ENCODE data around the gene BTBD16.

BTBD16 gene

GRCh38 chr10:122296363-122297120 is 25.4 kb downstream of the BTBD16 start:
- no peaks in the 10 kb centered on the region for H3K36me3 ChIP-seq (ENCODE audit: low read depth)
- no peaks in the 10 kb centered on the region for H3K9me3 ChIP-seq (ENCODE audit: severe bottlenecking)
- DNase-seq (ENCODE audit: low spot score): no peak
- no peak for ATAC-seq (ENCODE audit: low read depth)
- H3K4me3 ChIP-seq (ENCODE audit: severe bottlenecking): no peak overlapping the region
- peaks cover 26% of the 10 kb centered on the region for H3K4me1 ChIP-seq (ENCODE audit: insufficient read depth, poor library complexity, severe bottlenecking)
- TF ChIP-seq, protein P1, sequence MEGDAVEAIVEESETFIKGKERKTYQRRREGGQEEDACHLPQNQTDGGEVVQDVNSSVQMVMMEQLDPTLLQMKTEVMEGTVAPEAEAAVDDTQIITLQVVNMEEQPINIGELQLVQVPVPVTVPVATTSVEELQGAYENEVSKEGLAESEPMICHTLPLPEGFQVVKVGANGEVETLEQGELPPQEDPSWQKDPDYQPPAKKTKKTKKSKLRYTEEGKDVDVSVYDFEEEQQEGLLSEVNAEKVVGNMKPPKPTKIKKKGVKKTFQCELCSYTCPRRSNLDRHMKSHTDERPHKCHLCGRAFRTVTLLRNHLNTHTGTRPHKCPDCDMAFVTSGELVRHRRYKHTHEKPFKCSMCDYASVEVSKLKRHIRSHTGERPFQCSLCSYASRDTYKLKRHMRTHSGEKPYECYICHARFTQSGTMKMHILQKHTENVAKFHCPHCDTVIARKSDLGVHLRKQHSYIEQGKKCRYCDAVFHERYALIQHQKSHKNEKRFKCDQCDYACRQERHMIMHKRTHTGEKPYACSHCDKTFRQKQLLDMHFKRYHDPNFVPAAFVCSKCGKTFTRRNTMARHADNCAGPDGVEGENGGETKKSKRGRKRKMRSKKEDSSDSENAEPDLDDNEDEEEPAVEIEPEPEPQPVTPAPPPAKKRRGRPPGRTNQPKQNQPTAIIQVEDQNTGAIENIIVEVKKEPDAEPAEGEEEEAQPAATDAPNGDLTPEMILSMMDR (IDR thresholded peaks at IDR 0.05; ENCODE audit: poor library complexity, severe bottlenecking): no peak
- no peak overlapping the region for H3K27ac ChIP-seq (ENCODE audit: poor library complexity, severe bottlenecking)
- H3K27me3 ChIP-seq (ENCODE audit: insufficient read depth, poor library complexity, severe bottlenecking): no peaks in the 10 kb centered on the region

DNA sequence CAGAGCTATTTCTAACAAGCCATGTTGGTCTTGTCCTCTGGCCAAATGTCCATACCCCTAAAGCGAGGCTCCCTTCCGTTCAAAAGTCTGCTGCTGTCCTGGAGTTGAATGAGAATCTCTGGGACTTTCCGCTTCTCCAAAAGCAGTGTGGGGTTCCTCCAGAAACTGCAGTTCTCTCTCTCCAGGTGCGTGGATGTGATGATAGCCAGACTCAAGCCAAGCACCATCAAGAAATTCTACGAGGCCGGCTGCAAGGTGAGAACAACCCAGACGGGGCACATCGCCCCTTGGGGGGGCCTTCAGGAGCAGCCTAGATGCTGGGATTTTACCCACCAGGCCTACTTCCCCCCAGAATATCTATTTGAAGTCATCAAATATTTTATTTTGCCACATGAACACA is 26.5 kb downstream of the BTBD16 start:
- Histone ChIP-seq H3K27ac (ENCODE audit: poor library complexity, severe bottlenecking) (no peak overlapping the region), H3K9me3 (ENCODE audit: severe bottlenecking) (no peaks in the 10 kb centered on the region), H3K4me3 (ENCODE audit: severe bottlenecking) (no peak overlapping the region), H3K36me3 (ENCODE audit: low read depth) (no peaks in the 10 kb centered on the region), H3K27me3 (ENCODE audit: insufficient read depth, poor library complexity, severe bottlenecking) (no peaks in the 10 kb centered on the region), H3K4me1 (ENCODE audit: insufficient read depth, poor library complexity, severe bottlenecking) (peaks cover 26% of the 10 kb centered on the region)
- TF ChIP-seq, protein P1 (IDR thresholded peaks at IDR 0.05; ENCODE audit: poor library complexity, severe bottlenecking): no peak
- no peak for DNase-seq (ENCODE audit: low spot score)
- no peak for ATAC-seq (ENCODE audit: low read depth)

DNA sequence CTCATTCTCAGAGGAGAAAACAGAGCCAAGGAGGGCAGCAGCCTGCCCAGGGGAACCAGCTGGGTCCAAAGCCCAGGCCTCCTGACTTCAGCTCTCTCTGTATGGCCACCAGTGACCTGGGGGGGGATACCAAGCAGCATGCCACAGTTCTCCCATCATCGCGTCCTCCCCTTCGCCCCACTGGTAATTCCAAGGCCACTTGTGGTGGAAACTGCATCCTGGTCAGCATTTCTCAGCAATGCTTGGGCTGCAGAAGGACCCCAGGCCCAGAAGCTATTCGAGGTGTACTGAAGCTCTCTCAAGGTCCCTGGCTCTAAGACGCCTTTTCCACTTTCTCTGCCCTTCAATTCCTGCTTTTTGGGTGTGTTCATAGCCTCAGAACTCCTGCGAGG is 27.1 kb downstream of the BTBD16 start:
- TF ChIP-seq, protein P1 (IDR thresholded peaks at IDR 0.05; ENCODE audit: poor library complexity, severe bottlenecking): no peak
- ATAC-seq (ENCODE audit: low read depth) (no peak), DNase-seq (ENCODE audit: low spot score) (no peak)
- no peaks in the 10 kb centered on the region for H3K36me3 ChIP-seq (ENCODE audit: low read depth)
- H3K9me3 ChIP-seq (ENCODE audit: severe bottlenecking): no peaks in the 10 kb centered on the region
- H3K4me1 ChIP-seq (ENCODE audit: insufficient read depth, poor library complexity, severe bottlenecking): peaks cover 25% of the 10 kb centered on the region
- H3K4me3 ChIP-seq (ENCODE audit: severe bottlenecking): no peak overlapping the region
- no peak overlapping the region for H3K27ac ChIP-seq (ENCODE audit: poor library complexity, severe bottlenecking)
- H3K27me3 ChIP-seq (ENCODE audit: insufficient read depth, poor library complexity, severe bottlenecking): no peaks in the 10 kb centered on the region

GRCh38 chr10:122298598-122299301 is 27.7 kb downstream of the BTBD16 start:
- H3K4me3 ChIP-seq (ENCODE audit: severe bottlenecking): no peak overlapping the region
- no peaks in the 10 kb centered on the region for H3K36me3 ChIP-seq (ENCODE audit: low read depth)
- TF ChIP-seq, protein P1 (IDR thresholded peaks at IDR 0.05; ENCODE audit: poor library complexity, severe bottlenecking): peak; percentile 92
- no peaks in the 10 kb centered on the region for H3K9me3 ChIP-seq (ENCODE audit: severe bottlenecking)
- no peak overlapping the region for H3K27ac ChIP-seq (ENCODE audit: poor library complexity, severe bottlenecking)
- peaks cover 19% of the 10 kb centered on the region for H3K4me1 ChIP-seq (ENCODE audit: insufficient read depth, poor library complexity, severe bottlenecking)
- ATAC-seq (ENCODE audit: low read depth) (peak; percentile 71), DNase-seq (ENCODE audit: low spot score) (no peak)
- H3K27me3 ChIP-seq (ENCODE audit: insufficient read depth, poor library complexity, severe bottlenecking): no peaks in the 10 kb centered on the region
